Germinal center (tissue), 1 donor: ENCODE results near the gene C17orf75.
A peak's percentile ranks its signal among the peaks of the same experiment; 100 is the strongest.

Experiments
- DNase-seq: peaks from one replicate; pipeline ENCODE4 v3.0.0; 2012; ENCODE audit warnings: mixed read lengths, low spot score

The C17orf75 gene

DNA sequence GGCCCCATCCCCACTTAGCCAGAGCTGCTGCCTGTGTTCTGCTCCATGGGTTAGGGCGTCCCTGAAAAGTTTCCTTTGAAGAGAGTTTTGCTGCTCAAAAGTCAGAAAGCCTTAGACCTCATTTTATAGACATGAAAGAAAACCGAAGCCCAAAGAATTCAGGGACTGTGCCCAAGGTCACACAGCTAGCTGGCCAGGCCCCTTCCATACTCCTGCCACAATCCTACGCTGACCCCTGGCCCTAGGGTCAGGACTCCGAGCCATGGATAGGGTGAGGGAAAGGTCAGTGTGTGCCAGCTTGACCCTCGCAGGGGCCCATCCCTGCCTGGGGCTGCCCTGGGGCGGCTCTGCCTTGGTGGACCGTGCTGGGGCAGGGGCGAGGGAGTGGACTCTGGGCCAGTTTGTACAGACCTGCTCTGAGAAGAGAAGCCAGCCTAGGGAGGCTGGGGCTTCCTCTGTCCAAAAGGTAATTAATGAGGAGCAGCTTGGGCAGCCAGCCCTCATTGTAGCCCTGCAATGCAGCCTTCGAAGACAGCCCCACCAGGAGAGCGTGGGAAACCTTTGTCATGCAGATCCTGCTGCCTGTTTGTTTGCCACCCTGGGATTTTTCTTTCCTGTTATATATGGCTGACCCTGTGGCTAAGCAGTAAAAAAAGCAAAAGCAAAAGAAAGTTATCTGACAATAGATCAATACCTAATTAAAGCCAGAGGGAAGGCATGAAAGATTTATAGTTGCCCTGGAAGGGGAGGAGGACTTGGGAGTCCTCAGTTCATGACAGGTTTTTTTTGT is 38.9 kb downstream of the C17orf75 start:
- DNase-seq: no peak

GRCh38 chr17:32302037-32302436 is 39.9 kb downstream of the C17orf75 start:
- no peak for DNase-seq

DNA sequence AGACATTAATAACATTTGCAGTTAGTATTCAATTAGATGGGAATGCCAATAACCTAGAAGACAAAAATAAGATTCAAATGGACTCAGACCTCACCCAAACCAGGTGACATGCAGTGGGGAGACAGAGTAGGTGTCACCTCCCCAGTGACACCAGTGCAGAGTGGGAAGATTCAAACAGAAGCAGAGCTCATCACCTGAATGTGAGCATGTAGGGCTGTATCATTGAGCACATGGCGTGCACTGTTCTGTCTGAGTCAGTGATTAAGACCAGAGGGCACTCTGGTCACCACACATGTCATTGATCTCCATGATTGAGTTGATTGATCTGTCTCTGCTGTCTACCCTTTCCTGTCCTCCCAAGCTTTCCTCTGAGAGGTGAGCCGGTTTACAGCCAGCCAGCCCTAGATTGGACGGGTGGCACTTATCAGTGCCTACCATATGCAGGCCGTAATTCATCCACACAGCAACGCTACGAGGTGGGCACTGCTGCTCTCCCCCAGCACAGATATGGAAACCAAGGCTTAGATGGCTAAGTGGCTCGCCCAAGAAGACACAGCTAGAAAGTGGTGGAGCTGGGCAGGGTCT is 42.3 kb downstream of the C17orf75 start:
- DNase-seq: no peak

DNA sequence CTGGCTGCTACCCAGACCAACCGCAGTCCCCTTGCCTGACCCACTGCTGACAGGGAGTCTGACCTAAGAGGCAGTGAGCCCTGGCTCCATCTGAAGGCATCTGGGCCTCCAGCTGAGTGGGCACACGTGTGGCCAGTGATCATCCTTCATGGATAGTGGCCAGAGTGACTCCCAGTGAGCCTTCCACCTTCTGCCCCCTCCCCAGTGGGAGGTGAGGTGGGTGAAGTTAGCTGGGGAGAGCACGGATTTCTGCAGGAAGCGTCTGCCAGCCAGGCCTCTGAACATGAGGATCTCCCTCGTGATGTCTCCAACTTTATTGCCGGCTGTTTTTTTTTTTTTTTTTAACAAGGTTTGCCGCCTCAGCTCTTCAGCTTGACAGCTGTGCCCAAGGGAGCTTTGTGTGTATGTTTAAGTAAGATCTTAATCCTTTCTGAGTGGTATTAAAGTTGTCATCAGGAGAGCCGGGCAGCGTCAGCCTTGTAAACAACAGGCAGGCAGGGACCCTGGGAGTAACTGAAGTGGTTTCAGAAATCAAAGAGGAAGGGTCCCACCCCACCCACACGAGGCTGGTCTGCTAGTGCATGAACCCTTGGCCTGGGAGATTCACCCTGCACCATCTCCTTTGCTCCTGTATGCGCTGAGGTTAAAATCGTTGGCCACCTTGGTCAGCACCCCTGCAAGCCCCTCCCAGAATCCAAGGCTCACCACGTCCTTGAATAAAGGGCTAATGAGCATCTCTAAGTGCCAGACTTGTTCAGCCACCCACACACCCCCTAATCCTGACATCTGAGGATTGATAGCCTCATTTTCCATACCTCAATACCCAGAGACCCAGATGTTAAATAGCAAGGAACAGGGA is 43.0 kb downstream of the C17orf75 start:
- no peak for DNase-seq

DNA sequence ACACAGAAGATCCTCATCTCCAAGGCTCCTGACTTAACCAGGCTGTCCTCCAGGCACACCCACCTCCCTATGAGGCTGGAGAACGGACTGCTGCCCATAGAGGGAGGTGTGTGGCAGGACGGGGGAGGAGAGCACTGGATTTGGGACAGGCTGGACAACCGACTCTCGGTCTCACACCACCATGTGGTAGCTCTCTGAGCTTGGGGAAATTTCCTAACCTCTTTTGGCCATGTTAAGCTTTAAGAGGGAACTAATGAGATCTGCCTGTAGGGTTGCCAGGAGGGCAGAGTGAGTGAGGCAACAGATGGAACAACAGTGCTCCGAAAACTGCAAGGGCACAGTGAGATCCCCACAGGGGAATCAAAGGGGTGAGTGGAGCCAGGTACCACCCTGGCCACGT is 43.7 kb downstream of the C17orf75 start:
- no peak for DNase-seq

DNA sequence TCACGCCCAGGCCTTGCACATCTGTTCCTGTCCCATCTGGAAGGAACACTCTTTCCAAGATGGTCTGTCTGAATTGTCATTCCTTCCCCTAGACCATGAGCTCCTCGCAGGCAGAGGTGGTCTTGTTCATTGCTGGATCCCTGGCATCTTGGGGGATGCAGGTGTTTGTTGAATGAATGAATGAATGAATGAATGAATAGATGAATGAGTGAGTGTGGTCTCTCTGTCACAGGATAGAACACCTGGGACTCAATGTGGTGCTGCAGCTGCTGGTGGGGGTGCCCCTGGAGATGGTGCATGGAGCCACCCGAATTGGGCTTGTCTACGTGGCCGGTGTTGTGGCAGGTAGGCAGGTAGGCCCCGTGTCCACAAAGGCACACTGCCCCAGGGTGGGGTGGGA is 44.1 kb downstream of the C17orf75 start:
- DNase-seq: no peak

- no peak for DNase-seq
Observed at GRCh38 chr17:32297424-32297823, 44.5 kb downstream of the C17orf75 start.

DNA sequence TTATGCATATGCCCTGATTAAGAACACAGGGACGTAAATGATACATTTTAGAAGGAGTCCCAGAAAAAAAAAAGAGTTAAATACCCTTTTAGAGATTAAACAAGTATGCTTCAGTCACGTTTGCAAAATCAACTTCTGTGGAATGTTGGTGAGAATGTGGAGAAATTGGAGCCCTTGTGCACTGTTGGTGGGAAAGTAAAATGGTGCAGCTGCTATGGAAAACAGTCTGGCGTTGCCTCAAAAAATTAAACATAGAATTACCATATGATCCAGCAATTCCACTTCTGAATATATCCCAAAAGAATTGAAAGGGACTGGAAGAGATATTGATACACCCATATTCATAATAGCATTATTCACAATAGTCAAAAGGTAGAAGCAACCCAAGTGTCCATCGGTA is 49.9 kb downstream of the C17orf75 start:
- no peak for DNase-seq

DNA sequence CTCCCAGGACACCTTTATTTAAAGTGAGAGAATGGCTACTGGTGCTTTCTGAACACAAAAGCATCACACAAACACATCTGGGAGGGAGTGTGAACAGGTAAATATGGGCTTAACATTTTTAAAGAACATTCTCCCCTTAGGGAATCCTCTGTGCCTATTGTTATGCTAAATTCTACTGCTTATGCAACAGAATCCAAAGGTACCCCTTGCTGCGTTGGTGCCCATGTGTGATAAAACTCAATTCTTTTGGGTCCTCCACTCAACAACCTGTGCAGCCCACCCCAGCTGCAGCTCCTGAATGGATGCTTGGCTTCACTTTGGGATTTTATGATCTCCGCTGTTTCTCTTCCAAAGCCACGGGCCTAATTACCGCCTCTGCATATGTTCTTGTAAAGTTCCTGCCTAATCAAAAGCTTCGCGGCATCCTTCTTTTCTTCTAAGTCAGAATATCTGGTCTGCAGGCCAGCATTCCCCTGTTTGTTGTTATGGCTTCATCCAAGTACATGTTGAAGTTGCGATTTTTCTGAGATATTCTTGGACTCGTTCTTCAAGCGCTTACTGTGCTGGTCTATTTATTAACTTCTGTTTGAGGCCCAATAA is 52.4 kb downstream of the C17orf75 start:
- DNase-seq: no peak

DNA sequence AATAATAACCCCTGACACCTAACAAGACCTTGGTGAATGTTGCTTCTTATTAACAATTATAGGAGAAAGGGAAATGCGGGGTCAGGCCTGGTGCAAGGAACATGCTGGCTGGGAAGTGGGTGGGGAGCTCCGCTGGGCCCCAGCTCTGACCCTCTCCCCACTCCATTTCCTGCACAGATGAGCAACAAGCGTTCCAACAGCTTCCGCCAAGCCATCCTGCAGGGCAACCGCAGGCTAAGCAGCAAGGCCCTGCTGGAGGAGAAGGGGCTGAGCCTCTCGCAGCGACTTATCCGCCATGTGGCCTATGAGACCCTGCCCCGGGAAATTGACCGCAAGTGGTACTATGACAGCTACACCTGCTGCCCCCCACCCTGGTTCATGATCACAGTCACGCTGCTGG is 53.4 kb downstream of the C17orf75 start:
- DNase-seq: no peak

- DNase-seq: no peak
Observed at GRCh38 chr17:32287804-32288511, 54.0 kb downstream of the C17orf75 start.

DNA sequence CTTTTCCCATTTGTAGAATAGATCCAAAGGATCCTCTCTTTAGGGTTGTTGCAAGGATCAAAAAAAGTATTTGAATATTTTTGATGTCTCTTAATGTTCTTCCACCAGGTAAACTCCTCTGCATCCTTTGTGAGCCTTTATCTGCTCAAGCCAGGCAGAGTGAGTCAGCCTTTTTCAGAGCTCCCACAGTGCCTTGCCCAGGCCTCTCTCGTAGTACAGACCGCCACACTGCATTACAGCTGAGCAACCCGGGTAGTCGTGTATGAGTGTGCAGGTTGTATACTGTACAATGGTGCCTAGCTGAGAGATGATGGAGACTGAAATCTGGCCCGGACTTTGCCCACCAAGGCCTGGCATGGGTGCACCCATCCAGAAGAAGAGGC is 55.5 kb downstream of the C17orf75 start:
- DNase-seq: no peak

- no peak for DNase-seq
Observed at GRCh38 chr17:32285746-32286517, 56.0 kb downstream of the C17orf75 start.

GRCh38 chr17:32285306-32285705 is 56.7 kb downstream of the C17orf75 start:
- DNase-seq: no peak

GRCh38 chr17:32283745-32284201 is 58.2 kb downstream of the C17orf75 start:
- peak; percentile 54 for DNase-seq

DNA sequence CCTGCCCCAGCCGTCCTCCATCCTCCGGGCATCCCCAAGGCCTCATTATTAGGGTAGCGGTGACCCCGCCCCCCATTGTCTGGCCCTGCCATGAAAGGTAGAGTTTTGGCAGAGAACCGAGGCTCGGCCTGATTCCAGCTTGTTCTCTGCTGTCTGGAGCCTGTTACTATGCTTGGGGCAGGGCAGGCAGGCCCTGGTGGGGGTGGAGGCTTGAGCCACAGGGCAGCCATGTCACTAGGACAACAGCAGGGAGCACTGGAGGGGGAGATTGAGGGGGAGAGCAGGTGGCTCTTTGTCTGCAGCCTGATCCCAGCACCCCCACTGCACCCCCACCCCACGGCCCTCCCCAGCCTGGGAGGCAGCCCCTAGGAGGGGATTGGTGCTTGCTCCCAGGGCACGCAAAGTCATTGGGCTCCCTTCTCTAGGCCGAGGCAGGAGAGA is 60.9 kb downstream of the C17orf75 start:
- no peak for DNase-seq

DNA sequence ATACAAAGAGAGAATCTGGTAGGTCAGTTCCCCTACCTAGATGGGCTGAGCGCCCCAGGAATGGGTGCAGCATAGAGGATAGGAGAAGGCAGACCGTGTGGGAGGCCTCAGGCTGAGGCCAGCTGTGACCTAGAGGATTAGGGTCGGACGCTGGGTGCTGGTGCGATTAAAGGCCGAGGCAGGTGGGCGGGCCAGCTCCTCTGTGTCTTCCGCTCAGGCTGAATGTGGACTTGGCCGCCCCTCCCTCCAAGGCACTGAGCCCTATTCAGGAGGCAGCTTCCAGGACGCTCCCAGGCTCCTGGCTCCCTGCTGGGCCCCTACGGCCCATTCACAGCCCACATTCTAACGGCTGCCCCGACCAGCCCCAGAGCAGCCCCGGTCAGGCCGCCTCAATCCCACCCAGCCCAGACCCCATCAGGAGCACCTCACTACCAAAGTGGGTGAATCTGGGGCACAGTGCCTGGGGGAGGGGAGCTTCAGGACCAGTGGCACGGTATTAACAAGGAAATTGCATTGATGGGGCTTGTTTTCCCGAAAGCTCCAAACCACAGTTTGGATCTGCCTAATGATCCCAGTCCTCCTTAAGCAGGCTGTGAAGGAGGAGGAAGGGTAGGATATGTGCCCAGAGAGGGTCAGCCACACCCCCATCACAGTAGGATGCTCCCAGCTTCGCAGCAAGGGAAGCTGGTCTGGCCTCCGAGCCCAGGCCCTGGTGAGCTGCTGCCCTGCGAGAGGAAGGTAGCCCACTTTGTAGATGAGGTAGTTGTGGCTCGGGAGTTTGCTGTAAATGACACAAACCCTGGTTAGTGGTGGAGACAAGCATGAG is 61.9 kb downstream of the C17orf75 start:
- no peak for DNase-seq

- DNase-seq: no peak
Observed at GRCh38 chr17:32278815-32279214, 63.2 kb downstream of the C17orf75 start.
